ENCODE data around the gene PPP6R2. TPM values are rescaled to one million over a fixed set of nuclear protein-coding genes. Genes with fewer than 3 reads are reported as not detected.

PPP6R2 gene
- total RNA-seq, 4 donors from 2014 or later: 82.8 to 201 (median 111) TPM

DNA sequence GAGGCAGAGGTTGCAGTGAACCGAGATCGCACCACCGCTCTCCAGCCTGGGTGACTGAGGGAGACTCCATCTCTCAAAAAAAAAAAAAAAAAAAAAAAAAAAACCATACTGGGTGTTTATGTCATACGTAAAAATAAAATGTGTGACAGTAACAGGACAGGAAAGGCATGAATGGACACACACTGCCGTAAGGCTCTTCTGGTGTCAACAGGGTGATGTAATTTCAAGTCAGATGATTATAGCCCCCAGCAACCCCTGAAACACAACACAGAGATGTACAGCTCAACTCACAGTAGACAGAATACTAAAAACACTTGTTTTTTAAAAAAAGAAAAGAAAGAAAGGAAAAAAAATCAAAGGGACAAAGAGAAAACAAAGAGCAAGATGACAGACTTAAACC, 109.5 kb downstream of the PPP6R2 start:
- Histone ChIP-seq H3K36me3 (peaks cover 0 to 73% (median 0%) of the 10 kb centered on the region in 3 donors), H3K4me1 (peaks cover 0 to 3% (median 0%) of the 10 kb centered on the region in 4 donors), H3K4me3 (no peak overlapping the region), H3K27ac (no peak overlapping the region), H3K9me3 (no peaks in the 10 kb centered on the region), H3K27me3 (no peaks in the 10 kb centered on the region)
- no peak for DNase-seq
- TF ChIP-seq POLR2A (IDR thresholded peaks at IDR 0.05): no peak
- TF ChIP-seq, protein P1, sequence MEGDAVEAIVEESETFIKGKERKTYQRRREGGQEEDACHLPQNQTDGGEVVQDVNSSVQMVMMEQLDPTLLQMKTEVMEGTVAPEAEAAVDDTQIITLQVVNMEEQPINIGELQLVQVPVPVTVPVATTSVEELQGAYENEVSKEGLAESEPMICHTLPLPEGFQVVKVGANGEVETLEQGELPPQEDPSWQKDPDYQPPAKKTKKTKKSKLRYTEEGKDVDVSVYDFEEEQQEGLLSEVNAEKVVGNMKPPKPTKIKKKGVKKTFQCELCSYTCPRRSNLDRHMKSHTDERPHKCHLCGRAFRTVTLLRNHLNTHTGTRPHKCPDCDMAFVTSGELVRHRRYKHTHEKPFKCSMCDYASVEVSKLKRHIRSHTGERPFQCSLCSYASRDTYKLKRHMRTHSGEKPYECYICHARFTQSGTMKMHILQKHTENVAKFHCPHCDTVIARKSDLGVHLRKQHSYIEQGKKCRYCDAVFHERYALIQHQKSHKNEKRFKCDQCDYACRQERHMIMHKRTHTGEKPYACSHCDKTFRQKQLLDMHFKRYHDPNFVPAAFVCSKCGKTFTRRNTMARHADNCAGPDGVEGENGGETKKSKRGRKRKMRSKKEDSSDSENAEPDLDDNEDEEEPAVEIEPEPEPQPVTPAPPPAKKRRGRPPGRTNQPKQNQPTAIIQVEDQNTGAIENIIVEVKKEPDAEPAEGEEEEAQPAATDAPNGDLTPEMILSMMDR (IDR thresholded peaks at IDR 0.05): no peak

DNA sequence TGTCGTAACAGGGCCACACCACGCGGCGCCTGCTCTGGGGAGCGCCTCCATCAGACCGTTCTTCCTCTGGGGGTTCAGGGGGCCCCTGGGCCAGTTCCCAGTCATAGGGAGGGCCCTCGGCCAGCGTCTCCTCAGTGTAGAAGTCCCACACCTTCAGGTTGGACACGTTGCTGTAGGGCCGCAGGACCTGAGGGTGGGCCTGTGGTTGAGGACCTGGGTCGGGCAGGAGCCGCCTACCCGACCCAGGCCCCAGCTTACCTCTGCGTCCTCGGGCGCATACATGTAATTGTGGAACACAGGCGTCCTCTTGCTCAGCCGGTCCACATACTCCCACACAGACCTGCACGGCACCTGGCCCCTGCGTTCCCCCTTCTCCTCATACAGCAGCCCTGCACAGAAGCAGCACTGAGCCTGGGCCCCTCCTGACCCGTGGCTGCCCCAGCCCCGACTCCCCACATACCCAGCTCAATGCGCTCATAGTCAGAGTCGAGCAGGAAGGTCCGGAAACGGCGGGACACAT, 111.5 kb downstream of the PPP6R2 start:
- Histone ChIP-seq H3K9me3 (no peaks in the 10 kb centered on the region), H3K27ac (no peak overlapping the region), H3K4me3 (no peak overlapping the region), H3K36me3 (peaks cover 0 to 72% (median 0%) of the 10 kb centered on the region in 3 donors), H3K4me1 (peaks cover 0 to 3% (median 0%) of the 10 kb centered on the region in 4 donors), H3K27me3 (no peaks in the 10 kb centered on the region)
- DNase-seq: no peak
- no peak for TF ChIP-seq POLR2A (IDR thresholded peaks at IDR 0.05)
- TF ChIP-seq, protein P1 (IDR thresholded peaks at IDR 0.05): no peak

DNA sequence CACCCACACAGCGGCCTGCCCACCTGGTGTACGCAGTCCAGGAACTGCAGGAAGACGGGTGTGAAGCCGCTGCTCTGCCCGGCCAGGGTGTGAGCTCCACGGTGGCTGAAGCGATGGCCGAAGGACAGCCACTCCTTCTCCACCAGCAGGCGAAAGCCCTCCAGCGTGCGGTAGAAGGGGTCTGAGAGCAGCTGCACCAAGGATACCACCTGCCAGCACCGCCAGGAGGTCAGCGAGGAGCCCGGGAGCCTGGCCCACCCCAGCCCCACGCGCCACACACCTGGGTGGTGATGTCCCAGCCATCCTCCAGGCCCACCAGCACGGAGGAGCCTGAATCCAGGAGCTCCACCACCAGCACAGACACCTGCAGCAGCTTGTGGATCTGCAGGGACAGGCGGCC, 112.1 kb downstream of the PPP6R2 start:
- no peaks in the 10 kb centered on the region for H3K9me3 ChIP-seq
- no peak for DNase-seq
- no peaks in the 10 kb centered on the region for H3K27me3 ChIP-seq
- no peak overlapping the region for H3K27ac ChIP-seq
- H3K4me3 ChIP-seq: no peak overlapping the region
- peaks cover 0 to 72% (median 0%) of the 10 kb centered on the region in 3 donors for H3K36me3 ChIP-seq
- no peaks in the 10 kb centered on the region for H3K4me1 ChIP-seq
- TF ChIP-seq POLR2A (IDR thresholded peaks at IDR 0.05): no peak
- TF ChIP-seq, protein P1 (IDR thresholded peaks at IDR 0.05): no peak

DNA sequence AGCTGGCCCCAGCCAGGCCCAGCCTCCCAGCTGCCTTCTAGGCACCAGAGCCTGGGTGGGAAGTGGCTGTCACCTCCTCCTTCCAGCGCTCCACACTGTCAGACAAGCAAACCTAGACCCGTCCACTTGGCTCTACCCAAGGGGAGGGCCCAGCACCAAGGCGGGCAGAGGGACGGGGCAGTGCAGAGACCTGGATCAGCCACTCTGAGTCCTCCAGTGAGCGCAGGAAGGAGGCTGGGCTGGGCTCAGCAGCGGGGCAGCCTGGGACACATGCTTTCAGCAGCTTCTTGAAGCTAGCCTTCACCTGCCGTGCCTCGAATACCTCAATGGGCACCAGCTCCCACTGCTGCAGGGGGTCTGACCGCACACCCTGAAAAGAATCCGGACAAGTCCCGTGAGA, 112.9 kb downstream of the PPP6R2 start:
- TF ChIP-seq, protein P1 (IDR thresholded peaks at IDR 0.05): no peak
- no peak for TF ChIP-seq POLR2A (IDR thresholded peaks at IDR 0.05)
- Histone ChIP-seq H3K9me3 (no peaks in the 10 kb centered on the region), H3K27me3 (no peaks in the 10 kb centered on the region), H3K36me3 (peaks cover 0 to 79% (median 0%) of the 10 kb centered on the region in 3 donors), H3K4me1 (no peaks in the 10 kb centered on the region), H3K27ac (no peak overlapping the region), H3K4me3 (no peak overlapping the region)
- DNase-seq: no peak

DNA sequence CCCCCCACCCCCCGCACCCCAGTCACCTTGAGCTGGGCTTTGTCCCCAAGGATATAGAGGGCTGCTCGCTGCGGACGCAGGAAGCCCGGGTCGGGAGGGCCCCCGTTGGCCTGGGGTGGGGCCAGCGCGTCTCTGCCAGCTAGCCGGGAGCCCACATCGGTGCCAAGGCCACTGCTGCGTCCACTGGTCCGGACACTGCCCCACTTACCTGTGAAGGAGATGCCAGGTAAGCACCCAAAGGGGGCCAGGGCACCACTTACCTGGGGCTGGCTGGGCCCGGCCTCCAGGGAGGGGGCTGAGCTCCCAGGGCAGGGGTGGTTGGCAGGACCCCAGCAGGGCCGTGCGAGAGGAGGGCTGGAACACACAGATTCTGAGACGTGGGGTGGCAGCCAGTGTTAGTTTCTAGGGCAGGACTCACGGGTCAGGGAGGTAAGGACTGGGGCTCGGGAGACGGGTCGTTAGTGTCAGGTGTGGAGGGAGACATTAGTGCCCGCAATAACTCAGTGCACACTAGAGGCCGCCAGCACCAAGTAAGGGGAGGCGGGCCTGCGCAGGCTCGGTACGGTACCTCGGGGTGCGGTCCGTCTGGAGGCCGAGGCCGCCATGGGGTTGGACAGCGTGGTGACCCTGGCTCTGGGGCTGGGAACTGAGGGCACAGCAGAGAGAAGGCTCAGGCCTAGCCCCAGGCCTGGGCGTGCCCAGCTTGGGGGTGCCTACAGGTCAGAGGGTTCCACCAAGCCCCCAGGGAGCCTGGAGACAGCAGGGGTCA, 113.5 kb downstream of the PPP6R2 start:
- Histone ChIP-seq H3K36me3 (peaks cover 0 to 86% (median 0%) of the 10 kb centered on the region in 3 donors), H3K9me3 (no peaks in the 10 kb centered on the region), H3K27me3 (no peaks in the 10 kb centered on the region), H3K4me3 (no peak overlapping the region), H3K4me1 (no peaks in the 10 kb centered on the region), H3K27ac (no peak overlapping the region)
- no peak for TF ChIP-seq POLR2A (IDR thresholded peaks at IDR 0.05)
- TF ChIP-seq, protein P1 (IDR thresholded peaks at IDR 0.05): peak in 4 of 6 experiments; percentile 3 to 24 (median 12)
- no peak for DNase-seq
